HepG2 (cell line): ENCODE results near the gene KAZALD1. TPM values are rescaled to one million over a fixed set of nuclear protein-coding genes. Genes with fewer than 3 reads are reported as not detected.

Experiments
- ZNF3 ChIP-seq: IDR thresholded peaks from 2 replicates; pipeline ENCODE4 v1.7.0; 2017; ENCODE audit warnings: inconsistent platforms
- ZNF776 ChIP-seq: sonication (generic); formaldehyde crosslinking; IDR thresholded peaks from 2 replicates; pipeline ENCODE4 v1.4.0; 2020; ENCODE audit warnings: mild to moderate bottlenecking, missing genetic modification reagents
- ZNF780A ChIP-seq: sonication (generic); formaldehyde crosslinking; IDR thresholded peaks from 2 replicates; pipeline ENCODE4 v1.8.0; 2022; ENCODE audit warnings: mild to moderate bottlenecking, missing genetic modification reagents, moderate library complexity
- polyA plus RNA-seq, 8 experiments: library from polyadenylated mRNA; depleted of rRNA in 3 of 8; stranded (reverse) in 7 of 8; unstranded in 1 of 8; fragments of >200 nt; fragmentation: Illumina TruSeq in 4 of 8; extraction: Trizol in 4 of 8; gene quantifications; 2 replicates each; pipeline versions ENCODE4 v1.2.1 to v1.2.3, GENCODE V29; 2011 to 2016; ENCODE audit warnings: low read depth in 4 of 8, missing spikeins in 1 of 8, mixed read lengths in 1 of 8; ENCODE audit not compliant: insufficient read depth in 1 of 8
- total RNA-seq, 5 experiments: library from RNA; depleted of rRNA; stranded (reverse); fragments of >200 nt; fragmentation: Illumina TruSeq; extraction: Trizol; gene quantifications; 2 replicates each; pipeline ENCODE4 v1.2.3, GENCODE V29; 2016; ENCODE audit warnings: low read depth in 1 of 5
- TF ChIP-seq, protein P1 (sequence below): IDR thresholded peaks from 2 replicates; pipeline ENCODE4 v1.6.1; 2012; ENCODE audit warnings: low read depth, low read length, improper control_type of control experiment
- TF ChIP-seq, protein P2 (sequence below): sonication (generic); formaldehyde crosslinking; IDR thresholded peaks from 2 replicates; pipeline ENCODE4; 2020; ENCODE audit warnings: missing genetic modification reagents, mild to moderate bottlenecking, borderline replicate concordance
- TF ChIP-seq, protein P3 (sequence below), 2 experiments: sonication (generic) in 1 of 2; formaldehyde crosslinking in 1 of 2; IDR thresholded peaks; 2 replicates each; pipeline versions ENCODE4 v1.5.1 to v1.6.1; 2011 to 2020; ENCODE audit warnings: borderline replicate concordance in 1 of 2, low read depth in 1 of 2, low read length in 1 of 2, mild to moderate bottlenecking in 1 of 2, missing genetic modification reagents in 1 of 2, moderate library complexity in 1 of 2

KAZALD1 gene
- total and polyA plus RNA-seq, 2 of the 13 experiments (the other 11 are each of a cell fraction or from before 2014, with no cell fraction given): 16.7 to 27.7 TPM

DNA sequence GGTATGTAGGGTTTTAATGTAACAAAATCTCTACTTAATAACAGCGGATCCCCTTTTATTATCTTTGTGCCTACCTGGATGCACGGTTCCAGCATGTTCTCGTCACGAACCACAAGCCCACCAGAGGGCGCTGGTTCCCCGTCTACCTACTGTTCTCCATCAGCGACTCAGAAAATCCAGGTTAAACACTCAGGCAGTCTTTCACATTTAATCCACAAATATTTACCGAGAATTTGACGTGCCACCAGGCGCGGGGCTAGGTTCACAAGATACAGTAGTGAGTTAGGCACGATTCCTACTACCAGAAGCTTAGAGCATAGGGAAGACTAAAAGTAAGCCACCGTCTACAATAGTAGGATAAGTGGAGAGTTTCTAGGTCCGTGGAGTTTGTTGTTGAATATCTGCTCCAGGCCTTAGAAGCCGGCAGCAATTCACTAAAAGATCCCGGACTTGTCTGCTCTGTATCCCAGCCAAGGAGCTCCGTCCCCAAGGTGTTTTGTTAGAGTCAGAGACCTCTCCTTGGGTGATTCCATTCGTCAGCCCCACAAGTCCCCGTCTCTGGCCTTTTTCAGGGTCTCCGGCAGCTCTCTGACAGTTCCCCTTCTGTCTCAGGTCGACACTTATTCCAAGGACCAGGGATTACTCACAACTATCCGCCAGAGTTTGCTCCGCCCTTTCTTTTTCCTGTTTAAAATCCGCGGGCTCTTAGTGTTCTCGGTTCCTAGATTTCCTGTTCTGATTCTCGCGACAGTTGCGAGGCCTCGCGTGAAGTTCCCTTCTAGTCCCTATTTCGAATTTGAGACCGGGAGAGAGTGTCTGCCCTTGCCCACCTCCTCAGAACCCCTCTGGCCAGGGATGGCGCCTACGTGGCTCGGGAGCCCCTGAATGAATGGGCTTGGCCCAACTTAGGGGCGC, 1.5 kb upstream of the KAZALD1 start (continued):
- TF ChIP-seq, protein P1, sequence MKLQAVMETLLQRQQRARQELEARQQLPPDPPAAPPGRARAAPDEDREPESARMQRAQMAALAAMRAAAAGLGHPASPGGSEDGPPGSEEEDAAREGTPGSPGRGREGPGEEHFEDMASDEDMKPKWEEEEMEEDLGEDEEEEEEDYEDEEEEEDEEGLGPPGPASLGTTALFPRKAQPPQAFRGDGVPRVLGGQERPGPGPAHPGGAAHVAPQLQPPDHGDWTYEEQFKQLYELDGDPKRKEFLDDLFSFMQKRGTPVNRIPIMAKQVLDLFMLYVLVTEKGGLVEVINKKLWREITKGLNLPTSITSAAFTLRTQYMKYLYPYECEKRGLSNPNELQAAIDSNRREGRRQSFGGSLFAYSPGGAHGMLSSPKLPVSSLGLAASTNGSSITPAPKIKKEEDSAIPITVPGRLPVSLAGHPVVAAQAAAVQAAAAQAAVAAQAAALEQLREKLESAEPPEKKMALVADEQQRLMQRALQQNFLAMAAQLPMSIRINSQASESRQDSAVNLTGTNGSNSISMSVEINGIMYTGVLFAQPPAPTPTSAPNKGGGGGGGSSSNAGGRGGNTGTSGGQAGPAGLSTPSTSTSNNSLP: no peak
- no peak for TF ChIP-seq ZNF3 (CRISPR knock-in tag)
- TF ChIP-seq, protein P2, sequence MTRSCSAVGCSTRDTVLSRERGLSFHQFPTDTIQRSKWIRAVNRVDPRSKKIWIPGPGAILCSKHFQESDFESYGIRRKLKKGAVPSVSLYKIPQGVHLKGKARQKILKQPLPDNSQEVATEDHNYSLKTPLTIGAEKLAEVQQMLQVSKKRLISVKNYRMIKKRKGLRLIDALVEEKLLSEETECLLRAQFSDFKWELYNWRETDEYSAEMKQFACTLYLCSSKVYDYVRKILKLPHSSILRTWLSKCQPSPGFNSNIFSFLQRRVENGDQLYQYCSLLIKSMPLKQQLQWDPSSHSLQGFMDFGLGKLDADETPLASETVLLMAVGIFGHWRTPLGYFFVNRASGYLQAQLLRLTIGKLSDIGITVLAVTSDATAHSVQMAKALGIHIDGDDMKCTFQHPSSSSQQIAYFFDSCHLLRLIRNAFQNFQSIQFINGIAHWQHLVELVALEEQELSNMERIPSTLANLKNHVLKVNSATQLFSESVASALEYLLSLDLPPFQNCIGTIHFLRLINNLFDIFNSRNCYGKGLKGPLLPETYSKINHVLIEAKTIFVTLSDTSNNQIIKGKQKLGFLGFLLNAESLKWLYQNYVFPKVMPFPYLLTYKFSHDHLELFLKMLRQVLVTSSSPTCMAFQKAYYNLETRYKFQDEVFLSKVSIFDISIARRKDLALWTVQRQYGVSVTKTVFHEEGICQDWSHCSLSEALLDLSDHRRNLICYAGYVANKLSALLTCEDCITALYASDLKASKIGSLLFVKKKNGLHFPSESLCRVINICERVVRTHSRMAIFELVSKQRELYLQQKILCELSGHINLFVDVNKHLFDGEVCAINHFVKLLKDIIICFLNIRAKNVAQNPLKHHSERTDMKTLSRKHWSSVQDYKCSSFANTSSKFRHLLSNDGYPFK (CRISPR knock-in tag): no peak
- TF ChIP-seq ZNF780A (CRISPR knock-in tag): 0 out of 2 replicates have a peak, but pooled peaks have one; percentile 1
- TF ChIP-seq, protein P3, sequence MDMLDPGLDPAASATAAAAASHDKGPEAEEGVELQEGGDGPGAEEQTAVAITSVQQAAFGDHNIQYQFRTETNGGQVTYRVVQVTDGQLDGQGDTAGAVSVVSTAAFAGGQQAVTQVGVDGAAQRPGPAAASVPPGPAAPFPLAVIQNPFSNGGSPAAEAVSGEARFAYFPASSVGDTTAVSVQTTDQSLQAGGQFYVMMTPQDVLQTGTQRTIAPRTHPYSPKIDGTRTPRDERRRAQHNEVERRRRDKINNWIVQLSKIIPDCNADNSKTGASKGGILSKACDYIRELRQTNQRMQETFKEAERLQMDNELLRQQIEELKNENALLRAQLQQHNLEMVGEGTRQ (IDR thresholded peaks at IDR 0.05; ENCODE audit: low read depth, low read length): no peak
- TF ChIP-seq, protein P3 (CRISPR knock-in tag; IDR thresholded peaks at IDR 0.05; ENCODE audit: borderline replicate concordance): no peak
- TF ChIP-seq ZNF776: no peak
